Type B pancreatic cell (in vitro differentiated cells): ENCODE results near the gene PRAC2. TPM values are rescaled to one million over a fixed set of nuclear protein-coding genes. Genes with fewer than 3 reads are reported as not detected.

Experiments used
- DNase-seq: peaks from one replicate; pipeline ENCODE4 v3.0.0; 2021; ENCODE audit warnings: mixed read lengths; ENCODE audit not compliant: unreplicated experiment; ENCODE audit errors: extremely low spot score
- H3K27ac Mint-ChIP-seq: 2 replicates; pipeline ENCODE4 v1.8.0; 2021; ENCODE audit warnings: mild to moderate bottlenecking, mixed read lengths
- H3K27me3 Mint-ChIP-seq: 2 replicates; pipeline ENCODE4 v1.8.0; 2021; ENCODE audit warnings: mixed read lengths
- H3K36me3 Mint-ChIP-seq: 2 replicates; pipeline ENCODE4 v1.8.0; 2021; ENCODE audit warnings: mixed read lengths
- H3K4me1 Mint-ChIP-seq: one replicate; pipeline ENCODE4 v1.8.0; 2021; ENCODE audit warnings: mixed read lengths; ENCODE audit not compliant: unreplicated experiment
- H3K4me3 Mint-ChIP-seq: 2 replicates; pipeline ENCODE4 v1.8.0; 2021; ENCODE audit warnings: mild to moderate bottlenecking, mixed read lengths
- H3K9me3 Mint-ChIP-seq: 2 replicates; pipeline ENCODE4 v1.8.0; 2021; ENCODE audit warnings: mixed read lengths
- CTCF ChIP-seq: fragments of 200-600 bp; sonication (generic); conservative IDR thresholded peaks from 2 replicates; pipeline ENCODE4 v1.5.0; 2021; ENCODE audit warnings: antibody characterized with exemption, mild to moderate bottlenecking
- long read RNA-seq: library from polyadenylated mRNA; unstranded; transcript quantifications from one replicate; pipeline ENCODE4 v2.0.0, GENCODE V29; 2020
- total RNA-seq: library from RNA; stranded (reverse); gene quantifications from 2 replicates; pipeline ENCODE4 v1.2.1, GENCODE V29; 2021; ENCODE audit warnings: low replicate concordance

The PRAC2 gene
- total RNA-seq = not detected in 2 replicates
- long read RNA-seq = 0 reads

- no peak for TF ChIP-seq CTCF
- Mint-ChIP-seq H3K27ac (peak within 1 kb of the TSS; percentile 9), H3K4me1 (peaks cover 12% of the 10 kb centered on the region), H3K9me3 (no peaks in the 10 kb centered on the region), H3K4me3 (peak within 1 kb of the TSS; percentile 13), H3K36me3 (no peaks in the 10 kb centered on the region), H3K27me3 (peaks cover 100% of the 10 kb centered on the region)
- no peak for DNase-seq
Measured at GRCh38 chr17:48722915-48723422, at the start of gene PRAC2. Gene PRAC2 (plus strand): TSS chr17:48723185. CDS start chr17:48724411, 1,226 bp downstream.

- no peaks in the 10 kb centered on the region for H3K9me3 Mint-ChIP-seq
- no peak for DNase-seq
- H3K4me3 Mint-ChIP-seq = no peak overlapping the region
- no peaks in the 10 kb centered on the region for H3K4me1 Mint-ChIP-seq
- no peak for TF ChIP-seq CTCF
- H3K27me3 Mint-ChIP-seq = peaks cover 97% of the 10 kb centered on the region
- H3K27ac Mint-ChIP-seq = no peak overlapping the region
- no peaks in the 10 kb centered on the region for H3K36me3 Mint-ChIP-seq
Measured at GRCh38 chr17:48676963-48677558, 45.9 kb upstream of the PRAC2 start.

GRCh38 chr17:48678141-48678971, 44.6 kb upstream of the PRAC2 start:
- H3K27ac Mint-ChIP-seq = no peak overlapping the region
- no peaks in the 10 kb centered on the region for H3K9me3 Mint-ChIP-seq
- peak; percentile 75 for DNase-seq

GRCh38 chr17:48679385-48680096, 43.4 kb upstream of the PRAC2 start:
- H3K9me3 Mint-ChIP-seq = no peaks in the 10 kb centered on the region
- DNase-seq = no peak
- H3K4me3 Mint-ChIP-seq = no peak overlapping the region
- no peaks in the 10 kb centered on the region for H3K36me3 Mint-ChIP-seq
- no peak overlapping the region for H3K27ac Mint-ChIP-seq
- H3K27me3 Mint-ChIP-seq = peaks cover 93% of the 10 kb centered on the region
- H3K4me1 Mint-ChIP-seq = no peaks in the 10 kb centered on the region
- TF ChIP-seq CTCF = no peak

More at GRCh38 chr17:48678141-48678971, 44.6 kb upstream of the PRAC2 start:
- Mint-ChIP-seq H3K4me1 (no peaks in the 10 kb centered on the region), H3K27me3 (peaks cover 97% of the 10 kb centered on the region), H3K4me3 (no peak overlapping the region), H3K36me3 (no peaks in the 10 kb centered on the region)
- TF ChIP-seq CTCF = peak; percentile 99

GRCh38 chr17:48681609-48682008, 41.4 kb upstream of the PRAC2 start:
- Mint-ChIP-seq H3K4me1 (no peaks in the 10 kb centered on the region), H3K9me3 (no peaks in the 10 kb centered on the region), H3K27me3 (peaks cover 84% of the 10 kb centered on the region), H3K36me3 (no peaks in the 10 kb centered on the region), H3K27ac (no peak overlapping the region), H3K4me3 (no peak overlapping the region)
- TF ChIP-seq CTCF = no peak
- DNase-seq = no peak
